NCI-H1092 treated with DMSO at 0.1 percent for 48 hours (cell line): ENCODE results near the gene COMMD1.
"Not testable (repeated sequence)": the region's sequence is repeated elsewhere in the genome, so short reads cannot be mapped to it uniquely, and the experiment has no call there.

Experiments
- DNase-seq: peaks from one replicate; lab custom pipeline; 2025; lab: John Stamatoyannopoulos, UW

The COMMD1 gene

GRCh38 chr2:62074233-62074632 is 168.8 kb downstream of the COMMD1 start:
- DNase-seq: no peak

GRCh38 chr2:62076980-62077638 is 171.6 kb downstream of the COMMD1 start:
- no peak for DNase-seq

- no peak for DNase-seq
Observed at GRCh38 chr2:62084801-62085200, 179.3 kb downstream of the COMMD1 start.

GRCh38 chr2:62089658-62090057 is 184.2 kb downstream of the COMMD1 start:
- DNase-seq: no peak

- DNase-seq: no peak
Observed at GRCh38 chr2:62091471-62091870, 186.0 kb downstream of the COMMD1 start.

- no peak for DNase-seq
Observed at GRCh38 chr2:62099050-62099449, 193.6 kb downstream of the COMMD1 start.

GRCh38 chr2:62099523-62100175 is 194.2 kb downstream of the COMMD1 start:
- DNase-seq: no peak

GRCh38 chr2:62101886-62102285 is 196.4 kb downstream of the COMMD1 start:
- DNase-seq: no peak

- DNase-seq: no peak
Observed at GRCh38 chr2:62102402-62102920, 197.0 kb downstream of the COMMD1 start.

- DNase-seq: no peak
Observed at GRCh38 chr2:62109554-62109953, 204.1 kb downstream of the COMMD1 start.

- no peak for DNase-seq
Observed at GRCh38 chr2:62110415-62111025, 205.0 kb downstream of the COMMD1 start.

- no peak for DNase-seq
Observed at GRCh38 chr2:62112179-62112578, 206.7 kb downstream of the COMMD1 start.

GRCh38 chr2:62114564-62114963 is 209.1 kb downstream of the COMMD1 start:
- no peak for DNase-seq

GRCh38 chr2:62116983-62117382 is 211.5 kb downstream of the COMMD1 start:
- no peak for DNase-seq

- no peak for DNase-seq
Observed at GRCh38 chr2:62118160-62118559, 212.7 kb downstream of the COMMD1 start.

GRCh38 chr2:62119311-62119974 is 214.0 kb downstream of the COMMD1 start:
- no peak for DNase-seq

GRCh38 chr2:62126239-62126638 is 220.8 kb downstream of the COMMD1 start:
- DNase-seq: not testable (repeated sequence)

- no peak for DNase-seq
Observed at GRCh38 chr2:62133320-62133823, 227.9 kb downstream of the COMMD1 start.

GRCh38 chr2:62136956-62137830 is 231.7 kb downstream of the COMMD1 start:
- DNase-seq: no peak

GRCh38 chr2:62140426-62141141 is 235.1 kb downstream of the COMMD1 start:
- no peak for DNase-seq
